ENCODE results near the gene EXOC4. TPM values are rescaled to one million over a fixed set of nuclear protein-coding genes. Genes with fewer than 3 reads are reported as not detected.

The EXOC4 gene
- total and polyA plus RNA-seq, 2 donors (not counting 3 experiments of a cell fraction or from before 2014, with no cell fraction given): 20.3 to 73.1 TPM

GRCh38 chr7:133761443-133761842, 508.6 kb downstream of the EXOC4 start:
- Histone ChIP-seq H2AFZ (ENCODE audit: low read depth, low read length) (no peak overlapping the region), H4K20me1 (replicated peaks; ENCODE audit: control insufficient read depth, extremely low read depth, insufficient read depth, low read length) (no peaks in the 10 kb centered on the region), H3K4me1 (ENCODE audit: control insufficient read depth, extremely low read depth, insufficient read depth, low read length) (no peaks in the 10 kb centered on the region), H3K9me1 (replicated peaks; ENCODE audit: control insufficient read depth, extremely low read depth, insufficient read depth, low read length) (no peaks in the 10 kb centered on the region), H3K27me3 (ENCODE audit: control insufficient read depth in 2 of 2, insufficient read depth in 2 of 2, low read length in 2 of 2) (no peaks in the 10 kb centered on the region), H3K9ac (replicated peaks; ENCODE audit: extremely low read depth, insufficient read depth, low read length) (no peak overlapping the region), H3K79me2 (ENCODE audit: control insufficient read depth, insufficient read depth, low read length) (no peaks in the 10 kb centered on the region), H3K9me3 (replicated peaks; ENCODE audit: control insufficient read depth, insufficient read depth, low read length) (no peaks in the 10 kb centered on the region), H3K4me3 (replicated peaks in 1 of 3; ENCODE audit: insufficient read depth in 1 of 3, low read depth in 1 of 3, low read length in 3 of 3) (no peak overlapping the region), H3K27ac (ENCODE audit: insufficient read depth, low read depth, low read length) (no peak overlapping the region), H3K36me3 (ENCODE audit: control insufficient read depth in 2 of 2, extremely low read depth in 1 of 2, insufficient read depth in 2 of 2, low read length in 2 of 2) (no peaks in the 10 kb centered on the region), H3K4me2 (ENCODE audit: insufficient read depth, low read length) (no peak overlapping the region)
- BruUV-seq (replicated peaks): no TSS peak
- DNase-seq (ENCODE audit: low read depth, low spot score): no peak
- dilution Hi-C loops (cut with MboI; ENCODE audit: extremely low pct_ligation_motif_present, low sequenced_read_pairs) (no loop called here), intact Hi-C loops (cut with micrococcal nuclease) (no loop called here)
- ChIA-PET CTCF (interaction anchor here (0.8 kb wide), 1 partner anchor 8 kb away, joined by 3 read pairs; no protein-coding TSS in a partner anchor), POLR2A (interaction anchor here (0.6 kb wide), 1 partner anchor 98 kb away, joined by 3 read pairs; no protein-coding TSS in a partner anchor)
- TF ChIP-seq FOS (IDR thresholded peaks at IDR 0.05; ENCODE audit: borderline replicate concordance, insufficient read depth, low read length): no peak
- no peak for TF ChIP-seq POLR2A (IDR thresholded peaks at IDR 0.05; ENCODE audit: low read depth, low read length)
- no peak for TF ChIP-seq POLR2AphosphoS5 (IDR thresholded peaks at IDR 0.05; ENCODE audit: insufficient read depth, low read depth, low read length)
- TF ChIP-seq EZH2 (IDR thresholded peaks at IDR 0.05; ENCODE audit: borderline replicate concordance, low read depth, low read length, severe bottlenecking): no peak
- no peak for TF ChIP-seq CTCF (IDR thresholded peaks at IDR 0.05; ENCODE audit: extremely low read depth in 1 of 2, insufficient read depth in 1 of 2, low read depth in 1 of 2, low read length in 2 of 2)
- TF ChIP-seq JUN (IDR thresholded peaks at IDR 0.05; ENCODE audit: borderline replicate concordance, insufficient read depth, insufficient read length, low read depth): no peak
- TF ChIP-seq GATA2 (IDR thresholded peaks at IDR 0.05; ENCODE audit: insufficient read depth, insufficient read length, low read depth, low read length): no peak
- no peak for TF ChIP-seq MAX (IDR thresholded peaks at IDR 0.05; ENCODE audit: insufficient read depth, insufficient read length)
- no peak for TF ChIP-seq MYC (IDR thresholded peaks at IDR 0.05; ENCODE audit: low read depth, low read length)
- FAIRE-seq: no peak
